Upper lobe of left lung (tissue), 6 donors: ENCODE results near the gene CCDC110. TPM values are rescaled to one million over a fixed set of nuclear protein-coding genes. Genes with fewer than 3 reads are reported as not detected.
A peak's percentile ranks its signal among the peaks of the same experiment; 100 is the strongest.

Experiments used
- ATAC-seq, 2 donors: fragments of 200-7000 bp; cut with Tn5 transposase; one replicate each; pipeline ENCODE4 v1.9.1; 2022; ENCODE audit warnings: mild to moderate bottlenecking in 2 of 2, moderate library complexity in 2 of 2; ENCODE audit not compliant: low FRiP score in 2 of 2
- DNase-seq, 2 donors: peaks; one replicate each; pipeline ENCODE4 v3.0.0-alpha.2; 2019 to 2020
- H3K27ac ChIP-seq, 4 donors: fragments of 200-600 bp; sonication (generic); one replicate each; pipeline ENCODE4 v1.5.1; 2016 to 2019
- H3K27me3 ChIP-seq, 4 donors: fragments of 200-600 bp; sonication (generic); one replicate each; pipeline ENCODE4 v1.5.1; 2017 to 2019
- H3K36me3 ChIP-seq, 4 donors: fragments of 200-600 bp; sonication (generic); one replicate each; pipeline ENCODE4 v1.5.1; 2016 to 2019
- H3K4me1 ChIP-seq, 4 donors: fragments of 200-600 bp; sonication (generic); one replicate each; pipeline ENCODE4 v1.5.1; 2018 to 2019
- H3K4me3 ChIP-seq, 4 donors: fragments of 200-600 bp; sonication (generic); one replicate each; pipeline ENCODE4 v1.5.1; 2017 to 2019; ENCODE audit warnings: mild to moderate bottlenecking in 2 of 4, moderate library complexity in 1 of 4
- H3K9me3 ChIP-seq, 4 donors: fragments of 200-600 bp; sonication (generic); one replicate each; pipeline ENCODE4 v1.5.1; 2018 to 2019
- CTCF ChIP-seq, 6 experiments: fragments of 450-650 bp in 4 of 6; fragments of 200-600 bp in 2 of 6; sonication (generic) in 2 of 6; IDR thresholded peaks; one replicate each; pipeline ENCODE4 v1.5.1; 2016 to 2019; ENCODE audit warnings: antibody characterized with exemption in 6 of 6
- EP300 ChIP-seq, 4 donors: sonication (generic); formaldehyde crosslinking; IDR thresholded peaks; one replicate each; pipeline ENCODE4 v1.5.1; 2017; ENCODE audit warnings: antibody characterized with exemption in 4 of 4, control low read depth in 2 of 4
- POLR2A ChIP-seq, 4 donors: fragments of 450-650 bp; IDR thresholded peaks; one replicate each; pipeline ENCODE4 v1.5.1; 2016 to 2017; ENCODE audit warnings: antibody characterized with exemption in 4 of 4, mild to moderate bottlenecking in 2 of 4
- POLR2AphosphoS5 ChIP-seq, 2 donors: sonication (generic); formaldehyde crosslinking; IDR thresholded peaks; one replicate each; pipeline ENCODE4 v1.5.1; 2017; ENCODE audit warnings: antibody characterized with exemption in 2 of 2
- WGBS, 2 donors: methylation state at CpG; one replicate each; pipeline ENCODE4 v1.1.5; 2017 to 2018; 5-methylcytosine and 5-hydroxymethylcytosine counted together
- total RNA-seq, 6 donors: library from RNA; depleted of rRNA in 4 of 6; stranded (reverse); fragments of >200 nt in 4 of 6; gene quantifications; one replicate each; pipeline versions ENCODE4 v1.1.0 to v1.2.1, GENCODE V29; 2016 to 2021
- donor health status: DM: no; HTN: no; CAD: no; lungs with moderate emphysema.
- donor health status: DM: no; HTN: yes; CAD: no; lungs with severe emphysema.

The CCDC110 gene
- total RNA-seq, 6 donors from 2014 or later: 0.15 to 0.79 (median 0.48) TPM; not detected in 2

GRCh38 chr4:185399466-185399865 lies 72.1 kb downstream of the CCDC110 start:
- peak overlapping the region in 1 of 4 donors; percentile 5 for H3K4me3 ChIP-seq

GRCh38 chr4:185398618-185399017 lies 72.9 kb downstream of the CCDC110 start:
- peak overlapping the region in 1 of 4 donors; percentile 1 for H3K27ac ChIP-seq
- 34 to 38% methylated on average over 2 of the region's 2 CpGs for WGBS, 2 donors

More at GRCh38 chr4:185399466-185399865, 72.1 kb downstream of the CCDC110 start:
- H3K27ac ChIP-seq: no peak overlapping the region
- peaks cover 12 to 26% (median 16%) of the 10 kb centered on the region in 4 donors for H3K4me1 ChIP-seq
- no peak for DNase-seq
- H3K9me3 ChIP-seq: no peaks in the 10 kb centered on the region
- TF ChIP-seq EP300 (IDR thresholded peaks at IDR 0.05) (no peak), CTCF (IDR thresholded peaks at IDR 0.05) (no peak), POLR2AphosphoS5 (IDR thresholded peaks at IDR 0.05) (no peak), POLR2A (IDR thresholded peaks at IDR 0.05) (no peak)
- peaks cover 0 to 35% (median 10%) of the 10 kb centered on the region in 4 donors for H3K36me3 ChIP-seq
- 68 to 70% methylated on average over 8 of the region's 8 CpGs for WGBS, 2 donors
- no peaks in the 10 kb centered on the region for H3K27me3 ChIP-seq
- no peak for ATAC-seq

GRCh38 chr4:185396724-185397385 lies 74.7 kb downstream of the CCDC110 start, which contains the start of gene ANKRD37:
TSS of gene ANKRD37 (plus strand) at chr4:185396841. CDS start at chr4:185396924, 83 bp downstream.
- Histone ChIP-seq H3K27ac (peak within 1 kb of the TSS; percentile 98 to 99 (median 98)), H3K4me3 (peak within 1 kb of the TSS; percentile 72 to 93 (median 81)), H3K27me3 (no peaks in the 10 kb centered on the region), H3K36me3 (peaks cover 0 to 14% (median 5%) of the 10 kb centered on the region in 4 donors), H3K9me3 (no peaks in the 10 kb centered on the region), H3K4me1 (peaks cover 12 to 27% (median 17%) of the 10 kb centered on the region in 4 donors)
- TF ChIP-seq CTCF (IDR thresholded peaks at IDR 0.05) (peak in 2 of 6 experiments; percentile 16 to 37), POLR2A (IDR thresholded peaks at IDR 0.05) (peak in 3 of 4 donors; percentile 15 to 56 (median 27)), EP300 (IDR thresholded peaks at IDR 0.05) (no peak), POLR2AphosphoS5 (IDR thresholded peaks at IDR 0.05) (no peak)
- 9 to 48% methylated on average over 5 to 38 of the region's 38 CpGs for WGBS, 2 donors
- DNase-seq (peak; percentile 67 to 76), ATAC-seq (peak; percentile 0 to 63)

More at GRCh38 chr4:185398618-185399017, 72.9 kb downstream of the CCDC110 start:
- no peaks in the 10 kb centered on the region for H3K9me3 ChIP-seq
- H3K36me3 ChIP-seq: peaks cover 0 to 32% (median 8%) of the 10 kb centered on the region in 4 donors
- TF ChIP-seq POLR2A (IDR thresholded peaks at IDR 0.05): no peak
- no peak for TF ChIP-seq EP300 (IDR thresholded peaks at IDR 0.05)
- TF ChIP-seq POLR2AphosphoS5 (IDR thresholded peaks at IDR 0.05): no peak
- TF ChIP-seq CTCF (IDR thresholded peaks at IDR 0.05): no peak
- DNase-seq (no peak), ATAC-seq (no peak)
- H3K4me1 ChIP-seq: peaks cover 12 to 27% (median 17%) of the 10 kb centered on the region in 4 donors
- peak overlapping the region in 1 of 4 donors; percentile 5 for H3K4me3 ChIP-seq
- no peaks in the 10 kb centered on the region for H3K27me3 ChIP-seq

GRCh38 chr4:185395956-185396723 lies 75.4 kb downstream of the CCDC110 start:
- 1% methylated on average over 18 to 46 of the region's 98 CpGs for WGBS, 2 donors
- H3K4me3 ChIP-seq: peak overlapping the region; percentile 72 to 93 (median 81)
- H3K9me3 ChIP-seq: no peaks in the 10 kb centered on the region
- ATAC-seq: peak; percentile 98 to 99
- H3K4me1 ChIP-seq: peaks cover 12 to 27% (median 17%) of the 10 kb centered on the region in 4 donors
- peak overlapping the region; percentile 98 to 99 (median 98) for H3K27ac ChIP-seq
- H3K27me3 ChIP-seq: no peaks in the 10 kb centered on the region
- peaks cover 0 to 10% (median 3%) of the 10 kb centered on the region in 4 donors for H3K36me3 ChIP-seq
- TF ChIP-seq POLR2A (IDR thresholded peaks at IDR 0.05) (peak in 3 of 4 donors; percentile 69 to 89 (median 79)), EP300 (IDR thresholded peaks at IDR 0.05) (peak in 2 of 4 donors; percentile 2 to 45), CTCF (IDR thresholded peaks at IDR 0.05) (peak in 3 of 6 experiments; percentile 17 to 27 (median 26)), POLR2AphosphoS5 (IDR thresholded peaks at IDR 0.05) (peak; percentile 57 to 81)
- DNase-seq: peak; percentile 96 to 100
